ENCODE measurements around the gene NDUFV3.
"Not testable (repeated sequence)": the region's sequence is repeated elsewhere in the genome, so short reads cannot be mapped to it uniquely, and the experiment has no call there.

Gene NDUFV3

DNA sequence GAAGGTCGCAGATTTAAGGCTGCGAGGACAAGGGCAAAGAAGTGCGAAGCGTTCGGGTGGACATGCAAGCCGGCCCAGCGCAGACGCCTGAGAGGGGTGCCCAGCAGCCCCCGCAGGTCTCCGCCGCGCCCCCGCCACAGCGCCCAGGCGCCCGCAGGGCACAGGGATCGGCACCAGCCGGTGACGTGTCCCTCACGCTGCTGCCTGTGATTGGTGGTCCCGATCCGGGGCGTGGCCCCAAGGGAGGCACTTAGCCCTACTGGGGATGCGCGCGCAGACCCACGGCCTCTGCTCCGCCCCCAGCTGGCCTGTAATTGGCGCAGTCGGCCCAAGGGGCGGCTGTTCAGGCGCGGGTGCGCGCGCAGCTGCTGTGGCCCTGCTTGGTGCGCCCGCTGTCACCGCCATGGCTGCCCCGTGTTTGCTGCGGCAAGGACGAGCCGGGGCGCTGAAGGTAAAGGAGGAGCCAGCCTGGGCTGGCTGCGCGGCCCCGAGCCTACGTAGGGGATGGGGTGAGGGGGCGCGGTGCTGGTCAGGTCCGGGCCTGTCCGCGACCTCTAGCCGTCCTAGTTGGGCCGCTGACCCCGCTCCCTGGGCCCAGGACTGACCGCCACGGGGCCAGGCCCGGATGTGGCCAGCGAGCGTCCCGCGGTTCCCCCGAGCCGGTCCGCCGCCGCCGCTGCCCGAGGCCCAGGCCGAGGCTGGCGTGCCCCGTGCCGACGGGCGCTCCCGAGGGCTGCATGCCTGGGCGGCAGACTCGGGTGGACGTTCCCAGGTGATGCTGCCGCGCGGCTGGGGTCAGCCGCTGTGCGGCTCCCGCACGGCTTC is at the start of gene NDUFV3:
TSS of gene NDUFV3 (plus strand) at position 379 of the 825 bp plus-strand sequence. CDS start at position 404, 25 bp downstream.
- DNase-seq = peak; percentile 100

DNA sequence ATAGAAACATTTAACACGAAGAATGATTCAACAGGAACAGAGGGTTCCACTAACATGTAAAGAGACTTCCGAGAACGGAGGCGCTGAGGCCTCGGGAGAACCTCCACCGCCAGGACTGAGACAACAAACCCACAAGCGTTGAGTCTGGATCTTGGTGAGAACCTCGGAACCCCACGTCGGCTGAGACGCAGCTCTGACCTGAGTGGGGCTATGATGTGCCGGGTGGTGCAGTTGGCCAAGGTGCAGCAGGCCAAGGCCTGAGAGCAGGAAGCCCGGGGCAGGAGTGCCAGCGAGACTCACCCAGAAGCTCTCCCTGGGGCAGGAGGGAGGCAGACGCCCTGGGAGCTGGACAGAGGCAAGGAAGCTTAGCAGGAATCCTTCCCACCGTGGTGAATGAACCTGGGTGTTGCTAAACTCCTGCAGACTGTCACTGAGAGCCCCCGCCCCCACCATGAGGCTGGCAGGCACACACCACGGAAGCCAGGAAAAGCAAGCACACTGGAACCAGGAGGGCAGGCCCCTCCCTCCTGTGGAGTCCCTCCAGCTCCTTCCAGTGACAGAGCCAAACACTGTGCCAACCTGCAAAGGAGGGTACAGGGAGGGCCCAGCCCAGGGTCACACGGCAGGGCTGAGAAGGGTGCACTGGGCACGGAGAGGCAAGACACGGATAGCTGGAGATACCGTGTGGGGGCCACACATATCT is 48.5 kb upstream of the NDUFV3 start:
- no peak for DNase-seq

DNA sequence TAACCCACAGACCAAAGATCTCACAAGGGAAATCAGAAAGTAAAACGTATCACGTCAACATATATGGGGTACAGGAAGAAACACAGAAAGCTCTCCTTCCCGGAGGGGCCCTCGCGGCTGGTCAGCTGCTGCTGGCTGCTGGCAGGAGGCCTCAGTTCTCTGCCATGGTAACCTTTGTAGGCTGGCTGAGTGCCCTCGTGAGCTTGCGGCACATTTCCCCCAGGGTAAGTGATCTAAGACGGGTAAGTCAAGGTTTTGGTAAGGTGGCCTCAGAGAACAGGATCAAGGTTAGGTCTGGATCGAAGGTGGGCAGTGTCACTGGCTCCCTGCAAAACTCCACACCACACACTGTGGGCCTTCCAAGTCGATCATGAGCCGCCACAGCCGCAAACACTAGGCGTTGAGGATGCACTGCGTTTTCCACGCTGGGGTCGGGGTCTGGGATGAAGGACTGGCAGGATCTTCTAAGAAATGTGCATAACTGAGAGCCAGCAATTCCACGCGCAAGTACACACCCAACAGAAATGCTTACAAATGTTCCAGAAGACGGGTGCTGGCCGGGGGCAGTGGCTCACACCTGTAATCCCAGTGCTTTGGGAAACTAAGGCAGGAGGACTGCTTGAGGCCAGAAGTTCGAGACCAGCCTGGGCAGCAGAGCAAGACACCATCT is 47.7 kb upstream of the NDUFV3 start:
- DNase-seq = no peak

DNA sequence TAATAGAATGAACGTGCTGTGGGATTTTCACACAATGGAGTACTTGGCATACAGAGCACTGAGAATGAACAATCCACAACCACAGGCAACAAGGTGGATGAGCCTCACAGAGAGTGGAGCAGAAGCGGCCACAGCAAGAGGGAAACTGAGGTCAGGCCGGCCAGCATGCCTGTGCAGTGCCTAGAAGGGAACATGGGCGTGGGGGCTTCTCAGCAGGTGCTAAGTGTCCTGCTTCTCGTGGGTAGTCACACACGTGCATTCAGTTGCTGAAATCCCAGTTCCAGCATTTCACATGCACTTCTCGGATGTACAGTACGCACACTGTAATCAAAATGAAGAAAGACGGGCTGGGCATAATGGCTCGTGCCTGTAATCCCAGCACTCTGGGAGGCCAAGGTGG is 46.9 kb upstream of the NDUFV3 start:
- DNase-seq = no peak

DNA sequence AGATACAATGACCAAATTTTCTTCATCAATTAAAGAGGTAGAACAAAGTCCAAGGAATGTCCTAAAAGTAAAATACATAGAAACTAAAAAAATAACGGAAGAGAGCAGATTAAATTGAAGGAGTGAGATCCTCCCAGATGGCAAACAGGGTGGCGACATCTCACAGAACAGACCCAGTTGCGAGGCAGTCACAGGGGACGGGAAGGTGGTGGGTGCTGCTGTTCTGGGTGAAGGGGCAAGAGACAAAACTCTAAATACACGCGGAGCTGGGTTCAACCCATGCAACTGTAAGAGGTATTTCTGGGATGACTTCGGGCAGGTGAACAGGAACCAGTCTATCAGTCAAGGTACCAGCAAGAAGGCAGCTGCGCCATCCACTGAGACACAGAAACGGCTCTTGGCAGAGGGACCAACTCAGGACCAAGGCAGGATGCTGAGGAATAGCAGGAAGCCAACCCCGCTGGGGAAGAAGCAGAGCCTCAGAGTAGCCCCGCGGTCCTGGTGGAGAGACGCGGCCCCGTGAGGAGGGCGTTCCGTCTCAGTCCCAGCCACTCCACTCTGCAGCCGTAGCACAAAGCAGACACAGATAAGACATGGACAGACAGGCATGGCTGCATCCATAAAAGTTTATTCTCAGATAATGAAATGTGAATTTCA is 45.9 kb upstream of the NDUFV3 start:
- no peak for DNase-seq

DNA sequence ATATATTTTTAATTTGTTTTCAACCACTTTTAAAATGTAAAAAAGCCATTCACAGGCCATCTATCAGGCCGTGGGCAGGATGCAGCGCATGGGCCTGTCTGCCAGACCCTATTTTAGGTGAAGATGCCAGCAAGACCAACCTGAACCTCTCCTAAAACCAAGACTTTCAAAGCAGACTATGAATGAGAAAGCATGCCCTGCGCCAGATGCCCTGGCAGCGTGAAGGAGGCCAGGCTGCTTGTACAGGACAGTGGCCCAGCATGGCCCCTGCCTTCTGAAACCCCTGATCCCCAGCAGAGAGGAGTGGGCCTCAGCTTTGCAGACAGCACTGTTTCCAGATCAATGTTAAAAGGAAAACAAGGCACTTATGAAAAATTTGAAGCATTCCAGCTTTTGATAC is 45.4 kb upstream of the NDUFV3 start:
- DNase-seq = no peak

DNA sequence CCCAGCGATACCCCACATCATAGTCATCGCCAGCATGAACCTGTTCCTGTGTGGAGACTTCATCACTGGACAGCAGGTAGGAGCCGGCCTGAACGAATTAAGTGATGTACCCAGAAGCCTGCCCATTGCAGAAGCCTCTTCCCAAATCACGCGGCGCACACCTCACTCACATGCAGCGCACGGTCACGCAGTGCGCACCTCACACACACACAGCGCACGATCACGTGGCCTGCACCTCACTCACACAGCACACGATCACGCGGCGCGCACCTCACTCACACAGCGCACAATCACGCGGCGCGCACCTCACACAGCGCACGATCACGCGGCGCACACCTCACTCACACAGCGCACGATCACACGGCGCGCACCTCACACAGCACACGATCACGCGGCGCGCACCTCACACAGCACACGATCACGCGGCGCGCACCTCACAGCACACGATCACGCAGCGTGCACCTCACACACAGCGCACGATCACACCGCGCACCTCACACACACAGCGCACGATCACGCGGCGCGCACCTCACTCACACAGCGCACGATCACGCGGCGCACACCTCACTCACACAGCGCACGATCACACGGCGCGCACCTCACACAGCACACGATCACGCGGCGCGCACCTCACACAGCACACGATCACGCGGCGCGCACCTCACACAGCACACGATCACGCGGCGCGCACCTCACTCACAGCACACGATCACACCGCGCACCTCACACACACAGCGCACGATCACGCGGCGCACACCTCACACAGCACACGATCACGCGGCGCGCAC is 44.8 kb upstream of the NDUFV3 start:
- not testable (repeated sequence) for DNase-seq

DNA sequence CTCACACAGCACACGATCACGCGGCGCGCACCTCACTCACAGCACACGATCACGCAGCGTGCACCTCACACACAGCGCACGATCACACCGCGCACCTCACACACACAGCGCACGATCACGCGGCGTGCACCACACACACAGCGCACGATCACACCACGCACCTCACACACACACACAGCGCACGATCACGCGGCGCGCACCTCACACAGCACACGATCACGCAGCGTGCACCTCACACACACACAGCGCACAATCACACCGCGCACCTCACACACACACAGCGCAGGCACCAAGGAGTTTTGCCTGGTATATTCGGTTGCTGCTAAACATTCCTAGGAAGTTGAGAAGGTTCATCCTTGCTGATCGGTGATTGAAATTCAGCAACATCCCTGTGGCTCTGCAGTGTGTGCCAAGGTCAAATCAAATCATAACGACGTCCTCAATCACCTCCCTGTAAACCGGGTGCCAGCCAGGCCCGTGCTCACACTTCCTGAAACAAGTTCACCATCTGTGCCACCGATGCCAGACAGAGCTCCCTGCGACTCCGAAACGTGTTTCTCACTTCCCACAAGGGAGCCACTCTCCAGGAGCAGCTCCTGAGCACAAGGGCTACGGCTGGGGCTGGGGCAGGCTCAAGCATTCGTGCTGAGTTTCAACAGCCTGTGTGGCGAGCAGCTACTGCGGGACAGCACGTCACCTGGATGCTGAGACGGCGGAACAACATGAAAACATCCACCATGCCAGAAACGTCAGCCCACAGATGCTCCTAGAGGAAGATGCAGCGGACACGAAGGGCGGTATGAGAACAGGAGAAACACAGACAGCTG is 44.0 kb upstream of the NDUFV3 start:
- no peak for DNase-seq

DNA sequence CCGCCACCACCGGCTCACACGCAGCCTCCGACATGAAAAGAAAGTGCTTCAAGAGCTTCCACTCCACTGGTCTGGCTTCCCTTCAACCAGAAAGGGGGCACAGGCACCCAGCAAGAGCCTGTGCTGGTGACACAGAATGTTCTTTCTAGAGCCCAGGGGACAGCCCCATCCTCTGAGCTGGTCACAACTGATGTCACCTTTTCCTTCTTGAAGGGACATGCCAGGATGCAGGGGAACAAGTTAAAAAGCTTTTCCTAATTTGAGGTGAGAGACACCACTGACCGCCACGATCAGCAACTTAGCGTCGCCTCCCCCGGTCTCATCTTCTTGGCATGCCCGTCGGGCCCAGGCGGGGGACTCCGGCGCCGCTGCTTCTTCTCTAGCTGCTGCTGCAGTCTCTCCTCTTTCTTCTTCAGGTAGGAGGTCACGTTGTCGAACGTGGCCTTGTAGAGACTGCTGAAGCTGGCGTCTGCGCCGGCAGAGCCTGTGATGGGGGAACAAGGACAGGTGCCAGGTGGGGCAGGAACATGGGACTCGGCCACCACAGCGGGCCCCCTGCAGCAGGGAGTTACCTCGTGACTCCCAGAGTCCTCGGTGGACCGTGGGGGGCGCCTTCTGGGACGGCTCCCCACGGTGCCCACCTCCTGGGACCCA is 43.2 kb upstream of the NDUFV3 start:
- DNase-seq = no peak

DNA sequence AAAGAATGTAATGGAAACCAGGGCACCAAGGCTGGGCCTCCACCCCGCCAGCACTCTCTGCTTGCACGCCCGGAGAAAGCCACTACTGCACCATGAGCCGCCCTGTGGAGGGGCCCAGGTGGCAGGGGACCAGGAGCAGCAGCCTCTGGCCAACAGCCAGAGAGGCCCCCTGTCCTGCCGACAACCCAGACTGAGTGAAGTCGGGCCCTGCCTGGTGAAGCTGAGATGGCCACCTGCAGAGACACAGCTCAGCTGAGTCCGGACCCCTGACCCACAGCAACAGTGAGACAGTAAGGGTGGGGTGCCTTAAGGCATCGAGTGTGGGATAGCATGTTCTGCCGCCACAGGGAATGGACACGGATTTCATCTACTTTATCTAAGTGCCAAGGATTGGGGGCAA is 42.6 kb upstream of the NDUFV3 start:
- DNase-seq = no peak

DNA sequence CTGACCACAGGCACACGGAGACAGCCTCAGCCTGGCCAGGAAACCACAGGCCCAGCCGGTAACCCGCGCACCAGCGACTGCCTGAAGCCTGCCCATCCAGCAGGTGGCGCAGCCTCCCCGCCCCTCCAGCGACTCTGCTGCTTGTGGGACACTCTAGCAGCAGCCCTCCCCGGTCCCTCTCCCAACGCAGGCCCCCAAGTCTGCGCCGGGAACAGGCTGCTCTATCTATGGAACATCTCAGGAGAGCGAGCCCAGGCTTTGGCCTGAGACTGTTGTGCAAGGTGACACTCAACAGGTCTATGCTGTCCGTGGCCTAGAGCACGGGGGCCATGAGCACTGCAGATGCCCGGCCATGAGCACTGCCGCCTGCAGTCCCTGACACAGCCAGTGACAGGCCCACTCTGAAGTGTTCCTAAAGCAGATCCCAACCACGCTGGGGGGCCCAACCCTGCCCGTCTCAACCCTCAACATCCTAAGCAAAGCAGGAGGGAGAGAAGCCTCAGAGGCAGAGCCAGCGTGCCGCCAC is 42.2 kb upstream of the NDUFV3 start:
- peak; percentile 27 to 29 for DNase-seq

DNA sequence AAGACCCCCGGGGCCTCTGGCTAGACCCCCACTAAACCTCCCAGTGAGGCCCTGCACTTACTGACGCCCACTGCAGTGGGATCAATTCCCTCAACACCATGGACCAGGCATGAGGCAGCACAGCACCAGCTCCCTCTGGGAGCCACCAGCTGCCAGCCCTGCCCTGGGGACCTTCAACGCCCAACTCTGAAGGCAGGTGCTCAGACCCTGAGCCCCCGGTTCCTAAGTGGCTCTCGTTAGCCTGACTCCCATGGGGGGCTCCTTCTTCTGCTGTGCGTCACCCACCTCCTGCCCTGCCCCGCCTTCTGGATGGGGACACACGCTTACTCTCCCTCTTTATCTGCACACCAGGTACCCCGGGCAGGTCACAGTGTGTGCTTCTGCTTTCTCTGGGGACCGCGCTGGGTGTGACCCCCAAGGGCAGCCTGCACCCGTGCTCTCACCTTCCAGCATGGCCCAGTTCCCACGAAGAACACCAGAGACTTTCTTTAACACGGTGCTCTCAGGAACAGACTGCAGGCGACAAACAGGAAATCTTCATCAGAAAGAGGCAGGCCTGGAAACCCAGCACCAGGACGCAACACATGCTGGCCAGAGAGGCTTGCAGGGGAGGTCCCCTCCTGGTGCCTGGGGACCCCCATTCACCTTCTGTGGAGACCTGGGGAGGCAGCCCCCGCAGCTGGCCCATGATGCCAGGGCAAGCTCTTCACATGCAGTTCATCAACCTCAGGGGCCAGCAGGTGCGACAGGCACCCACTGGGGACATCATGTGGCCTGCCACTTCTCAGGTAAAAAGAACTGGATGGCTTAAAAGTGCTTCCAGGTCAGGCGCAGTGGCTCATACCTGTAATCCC is 41.1 kb upstream of the NDUFV3 start:
- no peak for DNase-seq

DNA sequence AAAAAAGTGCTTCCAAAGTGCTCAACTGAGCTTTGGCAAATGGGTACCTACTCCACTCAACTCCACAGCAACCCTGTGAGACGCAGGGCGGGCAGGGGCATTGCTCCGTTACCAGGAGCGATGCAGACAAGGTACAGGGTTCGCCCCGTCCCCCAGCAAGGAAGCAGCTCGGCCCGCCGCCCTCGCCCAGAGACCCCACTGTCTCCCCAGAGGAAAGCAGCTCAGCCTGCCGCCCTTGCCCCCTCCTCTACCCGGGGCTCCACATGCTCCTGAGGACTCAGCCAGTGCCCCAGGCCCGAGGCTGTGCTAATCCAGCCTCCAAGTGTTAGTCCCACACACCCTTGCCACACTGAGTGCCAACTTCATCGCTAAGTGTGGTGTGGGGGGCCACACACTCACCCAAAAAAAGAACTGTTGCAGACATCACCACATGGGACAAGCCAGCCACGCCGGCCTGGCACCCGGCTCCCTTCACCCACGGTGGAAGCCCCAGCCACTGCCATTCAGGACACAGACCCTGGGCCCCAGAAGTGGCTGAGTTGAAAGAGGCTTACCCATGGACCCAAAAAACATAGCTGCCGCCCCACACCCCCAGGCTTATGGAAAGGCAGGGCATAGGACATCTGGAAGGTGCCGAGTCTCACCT is 40.1 kb upstream of the NDUFV3 start:
- no peak for DNase-seq

DNA sequence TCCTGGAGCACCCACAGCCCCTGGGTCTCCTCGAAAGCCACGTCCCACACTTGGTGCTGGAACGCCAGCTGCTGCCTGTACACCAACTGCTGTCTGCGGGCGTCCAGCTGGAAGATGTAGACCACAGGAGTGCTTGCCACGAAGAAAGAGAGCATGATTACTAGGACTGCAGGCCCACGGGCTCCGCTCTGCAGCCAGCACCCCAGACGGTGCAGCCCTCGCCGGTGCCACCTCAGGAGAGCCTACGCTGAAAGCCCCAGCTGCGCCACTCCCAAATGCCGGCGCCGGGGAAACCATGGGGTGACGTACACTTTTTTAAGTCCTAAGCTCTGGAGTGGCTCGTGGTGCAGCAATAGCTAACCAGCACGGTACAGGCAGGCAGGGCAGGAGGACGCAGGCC is 39.5 kb upstream of the NDUFV3 start:
- DNase-seq = no peak

DNA sequence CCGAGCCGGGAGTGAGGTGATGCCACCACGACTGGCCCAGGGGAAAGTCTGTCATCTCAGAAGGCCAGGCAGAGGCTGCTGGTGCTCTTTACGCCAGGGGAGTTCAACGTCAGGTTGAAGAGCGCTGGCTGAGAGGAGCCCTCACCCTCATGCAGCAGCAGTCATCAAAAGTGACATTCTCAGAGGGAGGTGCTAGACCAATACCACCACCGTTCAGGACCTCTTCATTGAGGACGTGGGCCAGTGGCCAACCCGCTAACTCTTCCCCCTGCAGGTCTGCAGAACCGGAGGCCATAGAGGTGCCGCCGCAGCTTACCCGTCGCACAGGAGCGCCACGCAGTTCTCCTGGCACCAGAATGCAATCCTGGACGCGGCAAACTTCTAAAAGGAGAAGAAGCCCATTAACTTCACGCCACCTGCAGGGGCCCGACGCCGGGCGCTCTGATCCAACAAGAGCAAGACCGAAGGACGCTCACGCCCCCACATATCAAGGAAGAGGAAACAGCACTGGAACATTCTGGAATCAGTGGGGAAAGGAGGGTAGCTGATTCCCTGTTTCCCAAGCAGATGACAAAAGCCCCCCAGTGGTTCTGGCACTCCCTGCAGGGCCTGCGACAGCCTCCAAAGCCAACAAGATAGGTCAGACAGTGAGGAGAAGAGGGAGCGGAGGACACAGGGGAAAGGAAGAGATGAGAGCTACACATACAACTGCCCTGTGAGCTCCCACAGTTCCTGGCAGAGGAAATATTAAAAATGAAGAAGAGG is 38.7 kb upstream of the NDUFV3 start:
- no peak for DNase-seq

DNA sequence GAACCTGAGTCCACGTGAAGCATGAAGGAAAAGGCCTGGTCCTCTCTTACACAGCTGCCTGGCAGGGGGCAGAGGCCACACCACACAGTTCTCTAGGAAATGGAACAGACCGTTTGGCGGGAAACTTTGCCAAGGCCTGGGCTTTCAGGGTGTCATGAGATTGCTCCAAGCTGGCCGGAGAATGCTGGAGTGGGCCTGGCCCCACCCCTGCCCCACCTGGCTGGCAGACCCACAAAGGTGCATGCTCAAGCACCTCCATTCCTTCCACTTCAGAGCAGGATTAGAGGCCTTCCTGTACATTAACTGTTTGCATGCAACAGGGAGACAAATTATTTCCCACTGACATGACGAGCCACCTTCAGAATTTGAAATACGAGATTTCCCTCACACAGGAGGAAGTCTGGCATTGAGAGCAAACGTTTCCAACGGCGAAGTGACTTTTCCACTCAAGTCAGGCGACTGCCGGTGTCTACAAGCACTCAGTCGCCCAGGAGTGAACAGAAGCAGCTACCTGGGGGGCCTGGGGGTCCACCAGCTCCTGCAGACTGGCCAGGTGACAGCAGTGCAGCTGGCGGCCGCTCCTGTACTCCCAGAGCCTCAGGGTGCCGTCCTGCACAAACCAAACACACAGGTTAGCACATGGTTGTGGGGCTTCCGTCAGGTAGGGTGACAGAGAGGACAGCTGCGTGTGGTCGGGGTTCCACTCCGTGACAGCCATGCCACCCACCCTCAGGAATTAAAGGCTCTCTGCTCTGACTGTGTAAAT is 37.8 kb upstream of the NDUFV3 start:
- DNase-seq = no peak

DNA sequence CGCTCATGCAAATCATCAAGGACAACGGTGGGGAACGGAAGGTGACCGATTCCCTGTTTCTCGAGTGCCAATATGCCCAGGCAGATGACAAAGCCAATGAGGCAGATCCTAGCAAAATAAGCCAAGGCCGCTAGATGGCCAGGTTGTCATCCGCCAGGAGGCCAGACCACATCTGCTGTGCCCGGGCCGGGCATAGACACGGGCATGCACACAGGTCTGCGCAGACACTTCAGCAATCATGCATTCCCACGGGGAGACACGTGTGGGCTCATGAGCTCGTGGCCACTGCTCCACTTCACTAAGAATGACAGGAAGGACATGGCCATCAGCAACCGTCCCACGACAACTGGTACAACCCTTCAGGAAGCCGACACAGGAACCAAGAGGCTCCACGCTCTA is 37.2 kb upstream of the NDUFV3 start:
- DNase-seq = no peak

DNA sequence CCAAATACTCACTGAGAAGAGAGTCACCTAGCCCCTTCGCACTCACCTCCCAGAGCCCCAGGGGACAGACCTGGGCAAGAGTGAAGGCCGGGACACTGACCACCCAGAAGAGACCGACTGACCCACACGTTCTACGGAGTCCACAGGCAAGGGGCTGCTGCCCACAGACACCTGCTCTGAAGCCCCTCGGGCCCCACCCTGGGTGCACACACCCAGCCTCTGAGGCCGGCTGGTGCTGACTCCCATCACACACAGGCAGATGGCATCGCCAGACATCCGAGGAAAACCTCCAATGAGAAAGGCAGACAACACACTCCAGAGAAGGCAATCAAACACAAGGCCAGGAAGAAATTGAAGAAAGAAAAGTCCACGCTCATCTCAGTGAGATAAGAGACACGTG is 35.9 kb upstream of the NDUFV3 start:
- DNase-seq = no peak

Measured in CD4-positive, alpha-beta T cell treated with Interleukin-1 beta for 1 hour (primary cell).